HG03342 (cell line): ENCODE results near the gene PCNA.

ENCODE experiments used
- ATAC-seq: cut with Tn5 transposase; IDR thresholded peaks from one replicate; pipeline ENCODE4 v1.9.1; 2021; ENCODE audit warnings: mild to moderate bottlenecking, moderate library complexity; ENCODE audit not compliant: unreplicated experiment

Gene PCNA

DNA sequence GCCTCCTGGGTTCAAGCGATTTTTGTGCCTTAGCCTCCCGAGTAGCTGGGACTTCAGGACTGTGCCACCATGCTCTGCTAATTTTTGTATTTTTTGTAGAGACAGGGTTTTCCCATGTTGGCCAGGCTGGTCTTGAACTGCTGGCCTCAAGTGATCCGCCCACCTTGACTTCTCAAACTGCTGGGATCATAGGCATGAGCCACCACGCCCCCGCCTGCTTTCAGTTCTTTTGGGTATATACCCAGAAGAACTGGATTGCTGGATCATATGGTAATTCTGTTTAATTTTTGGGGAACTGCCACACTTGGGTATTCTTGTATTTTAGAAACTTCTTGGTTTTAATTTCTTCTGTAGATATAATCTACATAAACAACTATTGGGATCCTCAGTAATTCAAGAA, 24.1 kb upstream of the PCNA start:
- no peak for ATAC-seq

DNA sequence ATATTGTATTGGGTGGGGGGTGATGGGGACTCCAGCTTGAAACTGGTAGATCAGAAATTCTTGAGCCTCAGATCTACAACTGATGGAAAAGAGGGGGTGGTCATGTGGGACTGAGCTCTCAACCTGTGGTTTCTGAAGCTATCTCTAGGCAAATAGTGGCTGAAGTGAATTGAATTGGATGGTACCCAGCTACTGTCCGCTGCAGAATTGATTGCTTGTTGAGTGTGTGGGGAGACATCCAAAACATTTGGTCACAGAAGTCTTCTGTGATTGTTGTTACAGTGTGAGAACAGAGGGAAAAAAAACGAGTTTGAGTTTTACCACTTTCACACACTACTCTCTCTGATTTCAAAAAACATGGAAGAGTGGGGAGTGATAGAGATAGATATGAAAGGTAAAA, 21.9 kb upstream of the PCNA start:
- ATAC-seq, result no peak

DNA sequence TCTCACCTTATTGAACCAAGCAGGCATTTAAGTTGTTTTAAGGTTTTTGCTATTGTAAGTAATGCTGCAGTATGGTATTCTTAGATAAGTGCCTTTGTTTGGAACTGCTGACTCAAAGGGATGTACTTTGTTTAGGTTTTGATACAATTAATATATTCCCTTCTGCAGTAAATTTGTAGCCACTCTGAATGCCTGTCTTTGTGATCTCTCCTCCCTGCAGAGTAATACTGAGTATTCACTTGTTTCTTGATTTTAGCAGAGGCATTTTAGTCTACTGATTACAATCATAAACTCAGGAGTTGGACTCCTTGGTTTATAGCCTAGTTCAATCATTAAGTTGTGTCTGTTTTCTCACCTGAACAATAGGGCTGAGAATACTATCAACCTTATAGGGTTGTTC, 20.4 kb upstream of the PCNA start:
- no peak for ATAC-seq

DNA sequence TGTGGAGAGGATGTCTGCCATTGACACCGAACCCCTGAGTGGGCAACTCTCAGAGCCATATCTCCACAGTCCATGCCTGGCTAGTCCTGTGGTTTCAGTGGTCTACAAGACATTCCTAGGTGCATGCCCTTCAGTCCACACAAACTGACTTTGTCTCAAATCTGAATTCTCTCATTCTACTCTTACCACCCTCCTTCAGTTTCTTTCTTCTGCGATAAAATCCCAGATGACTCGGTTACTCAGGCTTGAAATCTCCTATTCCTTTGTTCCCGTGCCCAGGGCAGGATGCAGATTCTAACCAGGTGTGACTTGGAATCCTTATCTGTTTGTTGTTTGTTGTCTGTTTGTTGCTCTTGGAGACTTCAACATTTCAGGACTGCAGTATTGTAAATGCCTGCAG, 16.3 kb upstream of the PCNA start:
- ATAC-seq, result no peak

DNA sequence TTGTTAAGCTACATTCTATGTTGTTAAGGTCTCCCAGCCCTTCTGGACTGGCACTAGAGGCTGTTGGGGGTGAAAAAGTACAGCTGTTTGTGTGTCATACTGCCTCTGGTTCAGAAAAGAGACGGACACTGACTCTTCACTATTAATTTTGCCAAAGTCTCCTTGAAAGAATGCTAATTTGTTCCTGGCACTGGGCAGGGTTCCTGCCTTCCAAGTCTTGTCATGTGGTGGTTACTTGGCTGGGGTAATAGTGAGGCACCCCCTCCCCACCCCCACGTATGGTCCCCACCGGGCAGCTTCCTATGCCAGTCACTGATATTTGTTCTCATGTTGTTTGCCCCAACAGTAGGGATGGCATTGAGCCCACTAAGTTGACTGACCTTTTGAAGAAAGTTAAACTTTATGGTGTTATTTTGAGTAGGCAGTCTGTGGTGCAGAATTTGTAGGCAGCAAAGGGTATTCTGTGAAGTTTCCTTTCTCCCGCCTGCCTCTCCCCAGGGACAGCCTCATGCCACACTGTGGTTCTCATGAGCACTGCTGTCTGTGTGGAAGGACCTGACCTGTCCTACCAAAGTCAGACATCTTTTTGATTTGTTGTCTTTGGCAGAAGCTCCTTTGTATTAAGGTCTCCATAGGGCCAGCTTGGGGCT, 15.7 kb upstream of the PCNA start:
- no peak for ATAC-seq

DNA sequence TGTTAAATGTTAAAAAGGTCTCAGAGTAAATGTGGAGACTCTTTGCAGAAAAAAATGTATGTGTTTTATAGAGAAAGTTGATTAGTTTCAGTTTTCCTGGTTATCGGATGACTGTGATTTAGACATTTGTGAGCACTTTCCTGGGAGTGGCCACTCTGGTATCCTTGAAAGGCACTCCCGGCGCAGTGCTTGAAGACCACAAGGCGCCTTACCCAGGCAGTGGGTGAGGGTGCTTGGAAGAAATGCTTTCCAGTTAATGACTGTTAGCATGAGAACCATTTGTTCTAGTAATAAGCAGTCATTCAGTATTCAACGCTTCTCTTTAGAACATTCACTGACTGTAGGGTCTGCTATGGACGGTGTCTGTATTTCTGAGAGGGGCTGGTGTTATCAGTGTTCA, 14.2 kb upstream of the PCNA start:
- ATAC-seq, result no peak

DNA sequence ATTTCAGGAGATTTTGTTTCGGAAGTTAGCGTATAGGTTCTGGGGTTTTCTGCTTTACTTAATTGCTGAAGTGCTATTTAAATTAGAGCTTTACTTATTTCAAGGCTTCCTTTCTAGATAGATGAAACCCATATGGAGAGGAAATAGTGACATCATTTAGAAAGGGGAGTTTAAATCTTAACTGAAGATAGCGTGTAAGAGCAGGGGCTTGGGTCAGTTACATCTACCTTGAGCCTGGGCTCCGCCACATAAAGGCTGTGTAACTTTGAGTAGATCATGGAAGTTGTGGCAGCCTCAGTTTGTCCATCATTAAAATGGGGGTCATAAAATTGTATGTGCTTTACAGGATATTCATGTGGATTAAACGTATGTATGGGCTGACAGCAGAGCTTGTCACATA, 11.7 kb upstream of the PCNA start:
- ATAC-seq, result no peak

DNA sequence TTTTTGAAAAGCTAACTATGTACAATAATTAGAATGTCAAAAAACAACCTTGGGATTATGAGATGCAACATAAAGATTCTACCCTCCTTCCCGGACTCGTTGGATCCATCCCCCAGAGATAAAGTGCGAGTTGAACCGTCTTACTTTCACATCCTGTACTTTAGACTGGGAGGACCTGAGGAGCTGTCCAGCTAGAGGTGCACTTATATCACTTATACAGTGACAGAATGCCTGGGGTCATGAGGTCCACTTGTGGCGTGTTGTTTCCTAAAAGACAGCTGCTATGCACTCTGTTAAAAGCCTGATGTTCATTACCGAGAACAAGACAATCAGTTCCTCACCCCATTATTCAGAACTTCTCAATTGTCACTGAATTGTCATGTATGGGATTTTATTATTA, 9.1 kb upstream of the PCNA start:
- ATAC-seq, result no peak

DNA sequence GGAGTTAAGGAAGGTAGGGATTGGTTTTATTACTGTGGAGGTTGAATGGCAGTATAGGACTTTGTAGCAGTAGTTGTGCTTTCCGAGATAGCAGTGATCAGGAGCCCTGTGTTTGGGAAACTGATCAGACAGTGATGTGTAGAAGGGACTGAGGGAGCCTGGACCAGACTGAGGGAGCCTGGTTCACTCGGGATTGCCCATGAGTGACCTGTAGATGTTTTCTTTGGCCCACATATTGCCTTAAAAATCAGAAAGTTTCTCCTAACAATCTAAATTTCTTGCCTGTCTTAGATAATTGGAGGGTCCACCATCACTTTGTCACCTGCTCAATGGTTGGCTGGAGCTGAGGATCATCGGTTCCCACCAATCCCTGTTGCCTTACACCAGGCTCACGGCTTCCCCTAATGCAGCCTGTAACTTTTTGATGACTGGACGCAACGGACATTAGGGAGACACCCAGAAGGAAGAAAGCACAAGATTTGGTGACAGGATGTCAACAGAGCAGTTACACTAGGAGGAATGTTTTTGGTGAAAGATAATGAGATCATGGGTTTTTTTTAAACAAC, 8.2 kb upstream of the PCNA start:
- ATAC-seq, result no peak

DNA sequence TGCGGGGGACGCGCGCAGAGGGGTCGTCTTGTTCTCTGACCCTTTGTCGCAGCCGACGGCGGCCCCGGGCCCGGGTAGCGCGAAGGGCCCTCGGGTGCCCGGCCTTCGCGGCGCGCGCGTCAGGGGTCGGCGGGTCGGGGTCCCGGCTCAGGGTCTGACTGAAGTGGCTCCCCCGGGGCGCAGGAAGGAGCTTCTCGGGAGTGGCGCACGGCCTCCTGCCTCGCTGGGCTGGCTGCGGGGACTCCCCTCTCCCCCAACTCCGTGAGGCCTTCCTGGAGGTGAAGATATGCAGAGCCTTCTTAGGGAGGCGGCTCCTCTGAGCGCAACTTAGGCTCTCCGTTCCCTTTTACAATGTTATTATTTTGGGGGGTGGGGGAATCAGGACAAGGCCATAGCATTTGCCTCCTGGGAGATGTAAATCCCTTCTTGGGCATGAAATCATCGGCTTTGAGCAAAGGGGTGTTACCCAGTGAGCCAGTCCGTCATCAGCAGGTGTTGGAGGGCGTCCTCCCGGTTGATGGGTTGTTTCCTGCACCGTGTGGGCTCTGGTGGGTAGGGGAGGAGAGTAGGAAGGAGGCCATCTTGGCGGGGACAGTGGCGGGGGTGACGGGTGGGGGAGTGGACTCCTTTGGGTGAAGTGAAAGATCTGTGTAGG, 7.6 kb upstream of the PCNA start:
- ATAC-seq, result peak; percentile 38

DNA sequence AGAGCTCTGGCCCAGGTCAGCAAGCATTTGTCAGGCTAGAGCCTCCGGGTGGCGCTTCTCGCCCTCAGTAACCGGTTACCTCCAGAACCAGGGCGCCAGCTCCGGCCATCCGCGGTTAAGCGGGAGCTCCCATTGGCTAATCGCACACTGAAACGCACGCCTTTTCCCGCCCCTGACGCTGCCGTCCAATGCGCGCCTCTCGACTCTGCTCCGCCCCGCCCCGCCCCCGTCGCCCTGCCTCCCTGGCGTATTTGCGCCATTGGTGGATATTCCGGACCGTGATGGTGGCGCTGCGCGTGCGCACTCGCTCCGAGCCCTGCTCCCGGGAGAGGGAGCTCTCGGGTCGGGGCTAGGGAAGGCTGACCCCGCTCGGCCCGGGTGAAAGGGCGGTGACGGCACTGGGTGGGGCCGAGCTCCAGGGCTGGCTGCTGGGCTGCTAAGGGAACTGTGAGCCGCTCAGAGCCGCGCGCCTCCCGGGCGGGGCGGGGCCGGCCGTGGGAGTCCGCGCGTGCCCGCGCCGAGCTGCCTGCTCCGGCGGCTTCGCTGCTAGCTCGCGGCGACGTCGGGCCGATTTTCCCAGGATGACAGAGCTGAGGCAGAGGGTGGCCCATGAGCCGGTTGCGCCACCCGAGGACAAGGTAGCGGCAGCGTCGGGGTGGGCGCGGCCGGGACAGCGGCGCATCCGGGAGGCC, 6.9 kb upstream of the PCNA start, which contains the start of gene CDS2:
Gene CDS2 (plus strand): TSS at position 497 of the 692 bp plus-strand sequence. CDS start 85 bp downstream, at position 582.
- peak; percentile 89 for ATAC-seq

DNA sequence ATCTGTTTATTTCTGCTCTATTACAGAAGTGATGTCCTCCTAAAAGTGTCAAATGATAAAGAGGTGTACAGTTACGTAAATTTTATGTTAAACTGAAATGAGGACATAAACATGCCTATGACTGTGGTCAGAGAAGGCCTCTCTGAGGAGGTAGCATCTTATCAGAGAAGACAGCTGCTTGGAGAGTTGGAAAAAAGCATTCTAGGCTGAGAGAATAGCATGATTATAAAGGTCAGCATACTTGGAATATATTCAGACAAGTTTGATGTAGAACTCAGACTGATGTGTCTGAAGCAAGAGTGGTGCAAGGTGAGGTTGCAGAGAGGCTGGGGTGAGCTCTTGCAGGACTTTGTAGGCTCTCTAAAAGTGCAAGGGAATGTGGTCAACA, 3.1 kb upstream of the PCNA start:
- no peak for ATAC-seq

DNA sequence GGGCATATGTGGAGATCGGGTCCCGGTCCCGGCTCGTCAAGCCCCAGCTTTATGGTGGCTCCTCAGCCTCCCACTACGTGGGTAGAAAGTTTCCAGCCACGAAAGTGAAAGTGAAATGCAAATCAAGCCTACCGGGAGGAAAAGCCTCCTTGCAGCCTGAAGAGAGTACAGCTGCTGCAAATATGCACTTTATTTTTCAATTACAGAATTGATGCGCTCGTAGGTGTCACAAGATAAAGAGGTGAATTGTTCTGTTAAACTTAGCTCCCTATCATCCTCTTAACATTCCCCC, 373 bp upstream of the PCNA start:
- no peak for ATAC-seq

DNA sequence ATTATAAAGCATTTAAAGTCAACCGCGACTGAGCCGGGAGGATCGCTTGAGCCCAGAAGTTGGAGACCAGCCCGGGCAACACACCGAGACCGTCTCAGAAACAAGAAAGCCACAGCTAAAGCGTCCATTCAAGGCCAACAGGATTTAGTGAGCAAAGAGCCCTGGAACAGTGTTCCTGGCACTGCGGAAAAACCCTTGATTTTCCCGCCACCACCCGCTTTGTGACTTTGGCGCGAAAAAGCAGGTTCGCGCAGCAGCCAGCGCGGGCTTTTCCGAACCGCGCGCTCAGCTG, 669 bp downstream of the PCNA start:
- no peak for ATAC-seq

DNA sequence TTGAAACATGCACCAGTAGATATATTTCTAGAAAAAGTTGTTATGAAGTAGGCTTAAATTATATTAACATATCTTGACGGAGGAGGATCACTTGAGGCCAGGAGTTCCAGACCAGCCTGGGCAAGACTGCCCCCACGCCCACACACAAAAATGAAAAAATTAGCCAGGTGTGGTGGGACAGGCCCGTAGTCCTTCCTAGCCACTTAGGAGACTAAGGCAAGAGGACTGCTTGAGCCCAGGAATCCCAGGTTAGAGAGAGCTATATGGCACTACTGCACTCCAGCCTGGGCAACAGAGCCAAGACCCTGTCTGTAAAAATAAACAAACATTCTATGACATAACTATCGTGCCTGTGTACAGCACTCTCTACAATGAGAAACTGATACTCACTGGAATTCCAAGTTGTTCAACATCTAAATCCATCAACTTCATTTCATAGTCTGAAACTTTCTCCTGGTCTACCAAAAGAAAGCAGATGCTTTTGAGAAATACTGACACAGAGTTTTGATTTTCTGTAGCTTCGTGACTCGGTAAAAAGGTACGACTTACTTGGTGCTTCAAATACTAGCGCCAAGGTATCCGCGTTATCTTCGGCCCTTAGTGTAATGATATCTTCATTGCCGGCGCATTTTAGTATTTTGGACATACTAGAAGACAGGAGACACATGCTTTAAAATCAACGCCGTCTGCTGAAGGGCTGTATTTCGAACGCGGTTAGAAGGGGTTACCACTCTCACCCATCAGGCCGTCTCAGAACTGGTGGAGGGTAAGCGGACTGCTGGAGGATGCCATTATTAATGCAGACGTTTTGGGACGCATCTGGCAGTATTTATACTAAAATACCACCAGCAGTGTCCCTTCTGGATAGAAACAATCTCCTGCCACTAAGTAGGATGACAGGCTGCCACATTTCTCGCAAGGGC, 1.3 kb downstream of the PCNA start:
- no peak for ATAC-seq

DNA sequence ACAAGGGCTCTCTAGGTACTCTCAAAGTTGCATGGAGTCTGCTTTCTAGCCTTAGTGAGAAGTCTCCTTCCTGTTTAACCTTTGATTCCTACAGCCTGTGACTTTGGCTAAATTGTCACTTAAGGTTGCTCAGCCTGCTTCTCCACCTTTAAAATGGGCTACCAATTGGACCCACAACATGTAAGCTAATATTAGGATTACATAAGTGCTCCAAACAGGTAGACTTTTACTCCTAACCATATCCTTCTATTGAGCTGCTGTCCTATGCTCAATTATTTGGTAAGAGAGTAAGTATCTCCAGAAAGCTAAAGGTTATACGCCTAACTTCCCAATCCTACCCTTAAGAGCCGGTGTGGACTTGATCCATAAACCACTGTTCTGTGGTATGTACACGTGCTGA, 2.9 kb downstream of the PCNA start:
- no peak for ATAC-seq

DNA sequence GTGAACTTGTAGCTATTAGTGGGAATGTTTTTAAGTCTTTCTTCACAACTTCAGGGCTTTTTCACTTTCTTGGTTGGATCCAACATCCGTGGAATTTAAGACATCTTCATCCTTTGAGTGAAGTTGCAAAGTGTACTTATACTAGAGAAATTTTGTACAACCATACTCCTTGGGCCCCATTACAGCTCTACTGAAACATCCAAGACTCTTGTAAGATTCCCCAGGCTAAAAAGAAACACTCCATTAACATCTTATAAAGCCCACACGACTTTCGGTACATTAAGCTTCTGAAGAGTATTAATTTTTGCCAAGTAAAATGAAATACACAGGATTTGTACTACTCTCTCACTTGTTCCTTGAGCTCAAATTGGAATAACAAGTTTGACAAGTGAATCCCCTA, 5.4 kb downstream of the PCNA start:
- ATAC-seq, result no peak

DNA sequence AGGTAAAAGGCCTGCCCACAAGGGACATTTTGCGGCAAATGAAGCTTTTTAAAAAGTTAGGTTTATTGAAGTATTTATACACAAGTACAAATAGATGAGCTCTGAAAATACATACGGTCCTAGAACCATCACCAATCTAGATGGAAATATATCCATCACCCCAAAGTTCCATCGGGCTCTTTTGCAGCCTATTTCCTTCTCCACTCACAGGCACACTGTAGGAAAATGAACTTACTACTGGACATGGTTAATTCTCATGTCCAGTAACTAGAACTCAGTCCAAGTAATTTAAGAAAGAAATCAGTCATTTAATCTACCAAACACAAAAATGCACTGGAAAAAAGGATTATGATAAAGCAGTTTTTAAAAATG, 6.2 kb downstream of the PCNA start:
- ATAC-seq, result no peak

DNA sequence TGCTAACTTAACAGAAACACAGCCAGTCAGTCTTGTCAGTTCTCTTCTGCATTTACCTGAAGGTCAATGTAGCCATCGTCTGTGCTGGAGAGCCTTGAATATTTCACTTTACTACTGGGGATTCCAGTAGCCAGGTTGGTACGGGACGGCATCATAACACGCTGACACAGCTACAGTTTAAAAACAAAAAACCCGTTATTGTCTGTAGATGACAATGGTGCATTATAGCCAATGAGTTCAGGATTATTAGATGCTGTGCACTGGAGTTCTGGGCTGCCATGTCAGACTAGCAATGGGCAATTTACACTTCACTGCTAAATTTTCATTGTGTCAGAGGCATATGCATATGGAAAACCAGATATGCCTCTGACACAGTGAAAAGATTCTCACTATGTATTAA, 10.5 kb downstream of the PCNA start:
- ATAC-seq, result no peak

DNA sequence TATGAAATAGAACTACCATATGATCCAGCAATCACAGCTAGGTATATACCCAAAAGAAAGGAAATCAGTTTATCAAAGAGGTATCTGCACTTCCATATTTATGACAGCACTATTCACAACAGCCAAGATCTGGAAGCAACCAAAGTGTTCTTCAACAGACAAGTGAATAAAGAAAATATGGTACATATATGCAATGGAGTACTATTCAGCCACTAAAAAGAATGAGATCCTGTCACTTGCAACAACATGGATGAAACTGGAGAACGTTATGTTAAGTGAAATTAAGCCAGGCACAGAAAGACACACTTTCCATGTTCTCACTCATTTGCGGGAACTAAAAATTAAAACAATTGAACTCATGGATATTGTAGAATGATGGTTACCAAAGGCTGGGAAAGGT, 15.3 kb downstream of the PCNA start:
- no peak for ATAC-seq

DNA sequence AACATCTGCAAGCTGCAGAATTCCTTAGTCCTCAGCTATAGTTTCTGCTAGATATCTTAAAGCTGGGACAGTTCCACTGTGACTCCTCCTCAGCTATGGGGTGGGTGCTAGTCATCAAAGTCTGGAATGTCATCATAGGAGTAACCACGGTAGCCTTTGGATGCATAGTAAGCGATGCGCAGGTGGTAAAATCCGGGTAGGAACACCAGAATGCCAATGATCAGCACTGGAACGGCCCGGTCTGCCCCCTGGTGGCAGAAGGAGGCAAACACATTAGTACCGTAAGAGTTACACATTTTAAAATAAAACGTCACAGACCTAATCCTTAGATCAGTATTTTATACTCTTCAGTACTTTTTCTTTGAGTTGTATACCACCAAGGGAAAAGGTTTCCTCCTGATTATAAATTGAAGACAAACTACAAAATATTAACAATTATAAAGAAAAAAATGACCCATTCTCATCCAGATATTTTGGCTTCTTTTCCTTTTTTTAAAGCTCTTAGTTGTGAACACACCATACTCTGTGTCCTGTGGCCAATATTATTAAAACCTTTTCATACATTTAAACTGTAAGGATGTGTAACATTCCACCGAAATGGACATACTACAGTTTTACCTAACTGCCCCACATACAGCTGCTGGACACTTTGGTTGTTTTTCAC, 18.9 kb downstream of the PCNA start:
- ATAC-seq, result no peak
